ENCODE results near the gene PPIA.

DNA sequence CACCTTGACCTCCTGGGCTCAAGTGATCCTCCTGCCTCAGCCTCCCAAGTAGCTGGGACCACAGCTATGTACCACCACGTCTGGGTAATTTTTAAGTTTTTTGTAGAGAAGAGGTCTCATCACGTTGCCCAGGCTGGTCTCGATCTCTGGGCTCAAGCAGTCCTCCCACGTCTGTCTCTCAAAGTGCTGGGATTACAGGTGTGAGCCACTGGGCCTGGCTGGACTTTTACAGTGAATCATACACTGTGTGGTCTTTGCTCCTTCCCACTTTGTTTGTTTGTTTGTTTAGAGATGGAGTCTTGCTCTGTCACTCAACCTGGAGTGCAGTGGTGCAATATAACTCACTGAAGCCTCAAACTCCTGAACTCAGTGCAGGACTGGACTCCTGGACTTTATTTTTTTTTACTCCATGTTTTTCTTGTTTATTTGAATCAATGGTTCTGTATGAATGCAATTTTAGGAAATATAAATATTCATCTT, 12.5 kb downstream of the PPIA start:
- TF ChIP-seq, protein P1, sequence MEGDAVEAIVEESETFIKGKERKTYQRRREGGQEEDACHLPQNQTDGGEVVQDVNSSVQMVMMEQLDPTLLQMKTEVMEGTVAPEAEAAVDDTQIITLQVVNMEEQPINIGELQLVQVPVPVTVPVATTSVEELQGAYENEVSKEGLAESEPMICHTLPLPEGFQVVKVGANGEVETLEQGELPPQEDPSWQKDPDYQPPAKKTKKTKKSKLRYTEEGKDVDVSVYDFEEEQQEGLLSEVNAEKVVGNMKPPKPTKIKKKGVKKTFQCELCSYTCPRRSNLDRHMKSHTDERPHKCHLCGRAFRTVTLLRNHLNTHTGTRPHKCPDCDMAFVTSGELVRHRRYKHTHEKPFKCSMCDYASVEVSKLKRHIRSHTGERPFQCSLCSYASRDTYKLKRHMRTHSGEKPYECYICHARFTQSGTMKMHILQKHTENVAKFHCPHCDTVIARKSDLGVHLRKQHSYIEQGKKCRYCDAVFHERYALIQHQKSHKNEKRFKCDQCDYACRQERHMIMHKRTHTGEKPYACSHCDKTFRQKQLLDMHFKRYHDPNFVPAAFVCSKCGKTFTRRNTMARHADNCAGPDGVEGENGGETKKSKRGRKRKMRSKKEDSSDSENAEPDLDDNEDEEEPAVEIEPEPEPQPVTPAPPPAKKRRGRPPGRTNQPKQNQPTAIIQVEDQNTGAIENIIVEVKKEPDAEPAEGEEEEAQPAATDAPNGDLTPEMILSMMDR (IDR thresholded peaks at IDR 0.05; ENCODE audit: insufficient read depth, low read length) = no peak
- no peak for TF ChIP-seq POLR2AphosphoS5 (IDR thresholded peaks at IDR 0.05; ENCODE audit: low read depth)

Measured in HL-60 (cell line).